Measurements from ENCODE around the gene PLSCR3. TPM values are rescaled to one million over a fixed set of nuclear protein-coding genes. Genes with fewer than 3 reads are reported as not detected.

The PLSCR3 gene
- total RNA-seq, 4 donors from 2014 or later = 9.1 to 21.3 (median 16.2) TPM

- no peak for TF ChIP-seq CTCF (IDR thresholded peaks at IDR 0.05; ENCODE audit: low read depth)
These were observed 37.6 kb downstream of the PLSCR3 start for GRCh38 chr17:7356756-7357155.

GRCh38 chr17:7356072-7356549, 38.2 kb downstream of the PLSCR3 start:
- TF ChIP-seq CTCF (IDR thresholded peaks at IDR 0.05; ENCODE audit: low read depth) = no peak

- no peak for TF ChIP-seq CTCF (IDR thresholded peaks at IDR 0.05; ENCODE audit: low read depth)
These were observed 38.8 kb downstream of the PLSCR3 start for GRCh38 chr17:7355573-7355972.

GRCh38 chr17:7355053-7355452, 39.3 kb downstream of the PLSCR3 start, which contains the start of gene TMEM95:
TSS of gene TMEM95 (plus strand) at chr17:7355156. CDS start at chr17:7355205, 49 bp downstream.
- no peak for TF ChIP-seq CTCF (IDR thresholded peaks at IDR 0.05; ENCODE audit: low read depth)

- no peak for TF ChIP-seq CTCF (IDR thresholded peaks at IDR 0.05; ENCODE audit: low read depth)
These were observed 40.0 kb downstream of the PLSCR3 start for GRCh38 chr17:7354262-7354843.

- no peak for TF ChIP-seq CTCF (IDR thresholded peaks at IDR 0.05; ENCODE audit: low read depth)
These were observed 41.3 kb downstream of the PLSCR3 start for GRCh38 chr17:7352910-7353635.

- TF ChIP-seq CTCF (IDR thresholded peaks at IDR 0.05; ENCODE audit: low read depth) = no peak
These were observed 41.8 kb downstream of the PLSCR3 start for GRCh38 chr17:7352503-7352889.

Measured in subcutaneous adipose tissue (tissue), 4 donors.